ENCODE data around the gene TIMELESS.

- no peak for TF ChIP-seq CTCF (IDR thresholded peaks at IDR 0.05)
- TF ChIP-seq POLR2AphosphoS5 (IDR thresholded peaks at IDR 0.05): no peak
- no peak for TF ChIP-seq POLR2A (IDR thresholded peaks at IDR 0.05)
- no peak for TF ChIP-seq EP300 (IDR thresholded peaks at IDR 0.05)
These were observed 25.2 kb upstream of the TIMELESS start for GRCh38 chr12:56474389-56474788.

Measured in upper lobe of left lung (tissue), 4 donors.